ENCODE results near the gene SYNPR.

GRCh38 chr3:63325386-63325785, 47.3 kb downstream of the SYNPR start:
- no peak for TF ChIP-seq EZH2 (IDR thresholded peaks at IDR 0.05; ENCODE audit: borderline replicate concordance, low read length)
- TF ChIP-seq CTCF (IDR thresholded peaks at IDR 0.05; ENCODE audit: low read length) = no peak

All from OCI-LY1 (cell line).